ENCODE data around the gene GLOD5. TPM values are rescaled to one million over a fixed set of nuclear protein-coding genes. Genes with fewer than 3 reads are reported as not detected.

The GLOD5 gene
- total and polyA plus RNA-seq, 2 of the 4 experiments (the other 2 are of a cell fraction) = not detected

DNA sequence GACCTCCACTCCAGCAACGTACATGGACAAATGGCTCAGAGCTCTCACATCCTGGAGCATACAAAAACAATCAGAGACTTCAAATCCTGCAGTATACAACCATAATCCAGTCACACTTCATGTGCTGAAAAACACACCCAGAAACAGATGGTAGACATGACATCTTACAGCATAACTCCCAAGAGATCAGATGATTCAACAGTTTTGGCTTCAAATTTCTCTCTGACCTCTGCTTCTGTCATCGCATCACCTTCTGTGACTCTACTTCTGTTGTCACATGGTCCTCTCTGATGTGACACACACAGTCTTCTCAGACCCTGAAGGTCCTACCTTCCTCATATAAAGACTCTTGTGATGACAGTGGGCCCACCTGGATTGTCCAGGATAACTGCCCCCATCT, 46.5 kb upstream of the GLOD5 start:
- H3K18ac ChIP-seq (ENCODE audit: low read depth, low read length) = no peak overlapping the region
- no TSS peak for BruUV-seq (replicated peaks)
- H3K4ac ChIP-seq (ENCODE audit: low read depth, low read length) = no peak overlapping the region
- no peak overlapping the region for H3K56ac ChIP-seq (ENCODE audit: extremely low read depth, insufficient read depth, low read length)
- H4K8ac ChIP-seq (ENCODE audit: low read depth in 2 of 2, low read length in 2 of 2) = no peak overlapping the region
- dilution Hi-C loops (cut with HindIII; ENCODE audit: low sequenced_read_pairs, unreplicated experiment) (no loop called here), in situ Hi-C loops (cut with MboI; ENCODE audit: low sequenced_read_pairs) (no loop called here), intact Hi-C loops (cut with micrococcal nuclease) (no loop called here)
- no peaks in the 10 kb centered on the region for H3K9me3 ChIP-seq (ENCODE audit: control insufficient read depth, insufficient read depth, low read length)
- TF ChIP-seq, protein P1, sequence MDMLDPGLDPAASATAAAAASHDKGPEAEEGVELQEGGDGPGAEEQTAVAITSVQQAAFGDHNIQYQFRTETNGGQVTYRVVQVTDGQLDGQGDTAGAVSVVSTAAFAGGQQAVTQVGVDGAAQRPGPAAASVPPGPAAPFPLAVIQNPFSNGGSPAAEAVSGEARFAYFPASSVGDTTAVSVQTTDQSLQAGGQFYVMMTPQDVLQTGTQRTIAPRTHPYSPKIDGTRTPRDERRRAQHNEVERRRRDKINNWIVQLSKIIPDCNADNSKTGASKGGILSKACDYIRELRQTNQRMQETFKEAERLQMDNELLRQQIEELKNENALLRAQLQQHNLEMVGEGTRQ (IDR thresholded peaks at IDR 0.05; ENCODE audit: low read depth, low read length) = no peak
- TF ChIP-seq, protein P2, sequence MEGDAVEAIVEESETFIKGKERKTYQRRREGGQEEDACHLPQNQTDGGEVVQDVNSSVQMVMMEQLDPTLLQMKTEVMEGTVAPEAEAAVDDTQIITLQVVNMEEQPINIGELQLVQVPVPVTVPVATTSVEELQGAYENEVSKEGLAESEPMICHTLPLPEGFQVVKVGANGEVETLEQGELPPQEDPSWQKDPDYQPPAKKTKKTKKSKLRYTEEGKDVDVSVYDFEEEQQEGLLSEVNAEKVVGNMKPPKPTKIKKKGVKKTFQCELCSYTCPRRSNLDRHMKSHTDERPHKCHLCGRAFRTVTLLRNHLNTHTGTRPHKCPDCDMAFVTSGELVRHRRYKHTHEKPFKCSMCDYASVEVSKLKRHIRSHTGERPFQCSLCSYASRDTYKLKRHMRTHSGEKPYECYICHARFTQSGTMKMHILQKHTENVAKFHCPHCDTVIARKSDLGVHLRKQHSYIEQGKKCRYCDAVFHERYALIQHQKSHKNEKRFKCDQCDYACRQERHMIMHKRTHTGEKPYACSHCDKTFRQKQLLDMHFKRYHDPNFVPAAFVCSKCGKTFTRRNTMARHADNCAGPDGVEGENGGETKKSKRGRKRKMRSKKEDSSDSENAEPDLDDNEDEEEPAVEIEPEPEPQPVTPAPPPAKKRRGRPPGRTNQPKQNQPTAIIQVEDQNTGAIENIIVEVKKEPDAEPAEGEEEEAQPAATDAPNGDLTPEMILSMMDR (conservative IDR thresholded peaks at IDR 0.05; ENCODE audit: low read depth, low read length) = no peak
- TF ChIP-seq MAFK (IDR thresholded peaks at IDR 0.05; ENCODE audit: low read depth, low read length) = no peak
- no peak for TF ChIP-seq FOS (IDR thresholded peaks at IDR 0.05; ENCODE audit: low read depth, low read length)
- TF ChIP-seq CEBPB (IDR thresholded peaks at IDR 0.05; ENCODE audit: low read depth, low read length) = no peak
- no peak for TF ChIP-seq POLR2A (IDR thresholded peaks at IDR 0.05; ENCODE audit: low read depth, low read length)
- TF ChIP-seq RAD21 (IDR thresholded peaks at IDR 0.05; ENCODE audit: low read length) = no peak
- TF ChIP-seq, protein P3, sequence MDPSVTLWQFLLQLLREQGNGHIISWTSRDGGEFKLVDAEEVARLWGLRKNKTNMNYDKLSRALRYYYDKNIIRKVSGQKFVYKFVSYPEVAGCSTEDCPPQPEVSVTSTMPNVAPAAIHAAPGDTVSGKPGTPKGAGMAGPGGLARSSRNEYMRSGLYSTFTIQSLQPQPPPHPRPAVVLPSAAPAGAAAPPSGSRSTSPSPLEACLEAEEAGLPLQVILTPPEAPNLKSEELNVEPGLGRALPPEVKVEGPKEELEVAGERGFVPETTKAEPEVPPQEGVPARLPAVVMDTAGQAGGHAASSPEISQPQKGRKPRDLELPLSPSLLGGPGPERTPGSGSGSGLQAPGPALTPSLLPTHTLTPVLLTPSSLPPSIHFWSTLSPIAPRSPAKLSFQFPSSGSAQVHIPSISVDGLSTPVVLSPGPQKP (IDR thresholded peaks at IDR 0.05; ENCODE audit: borderline replicate concordance, low read depth, low read length) = no peak
- TF ChIP-seq RCOR1 (IDR thresholded peaks at IDR 0.05; ENCODE audit: insufficient replicate concordance, low read length) = no peak
- TF ChIP-seq RFX5 (IDR thresholded peaks at IDR 0.05; ENCODE audit: low read depth, low read length) = no peak
- no peak for TF ChIP-seq BHLHE40 (IDR thresholded peaks at IDR 0.05; ENCODE audit: low read depth, low read length)
- no peak for TF ChIP-seq CHD1 (IDR thresholded peaks at IDR 0.05; ENCODE audit: low read depth, low read length)
- no peak for TF ChIP-seq MAZ (IDR thresholded peaks at IDR 0.05; ENCODE audit: borderline replicate concordance, low read depth, low read length)
- no peak for TF ChIP-seq NFE2L2 (IDR thresholded peaks at IDR 0.05; ENCODE audit: low read depth, low read length)
- H2AK5ac ChIP-seq (ENCODE audit: low read depth, low read length) = no peak overlapping the region
- no peak overlapping the region for H3K9ac ChIP-seq (ENCODE audit: low read depth, low read length)
- H3K9me1 ChIP-seq (ENCODE audit: insufficient read depth, low read length) = no peaks in the 10 kb centered on the region
- no peak for ATAC-seq (ENCODE audit: low read depth)
- no peak overlapping the region for H2AK9ac ChIP-seq (replicated peaks; ENCODE audit: low read depth, low read length, poor library complexity)
- ChIA-PET POLR2A (ENCODE audit: unreplicated experiment) (no interaction called here), CTCF (no interaction called here)
- no peak overlapping the region for H3K23ac ChIP-seq (ENCODE audit: low read depth, low read length)
- H4K5ac ChIP-seq (ENCODE audit: low read depth, low read length) = no peak overlapping the region
- H3K4me1 ChIP-seq (ENCODE audit: control insufficient read depth, insufficient read depth, low read length) = 0 out of 2 replicates have a peak, but pooled peaks cover 2% of the 10 kb centered on the region
- H3K27me3 ChIP-seq (ENCODE audit: control insufficient read depth, insufficient read depth, low read length) = peaks cover 1% of the 10 kb centered on the region
- H3K27ac ChIP-seq (ENCODE audit: insufficient read depth, low read length) = no peak overlapping the region
- no peak overlapping the region for H3K4me3 ChIP-seq (ENCODE audit: insufficient read depth, low read depth, low read length)
- H3K14ac ChIP-seq (replicated peaks; ENCODE audit: low read depth, low read length) = no peak overlapping the region
- WGBS, 2 experiments (ENCODE audit: extremely low coverage in 2 of 2, insufficient read length in 1 of 2) = 35% methylated on average over 2 of the region's 2 CpGs; no CpG with 5 or more reads in 1 of the 2 experiments
- no peak overlapping the region for H2BK120ac ChIP-seq (ENCODE audit: low read depth, low read length)
- no peak overlapping the region for H2AFZ ChIP-seq (replicated peaks; ENCODE audit: low read length, poor library complexity)
- no peak overlapping the region for H4K91ac ChIP-seq (ENCODE audit: insufficient read depth, low read depth, low read length)
- H2BK5ac ChIP-seq (ENCODE audit: low read depth, low read length, poor library complexity, severe bottlenecking) = no peak overlapping the region
- H3K36me3 ChIP-seq (ENCODE audit: control insufficient read depth, insufficient read depth, low read length) = no peaks in the 10 kb centered on the region
- no peak overlapping the region for H3K4me2 ChIP-seq (ENCODE audit: low read depth, low read length)
- no peak overlapping the region for H2BK20ac ChIP-seq (ENCODE audit: low read depth, low read length)
- no peaks in the 10 kb centered on the region for H3K79me1 ChIP-seq (ENCODE audit: low read depth in 1 of 2, low read length in 2 of 2)
- H4K20me1 ChIP-seq (ENCODE audit: insufficient read depth, low read length) = no peaks in the 10 kb centered on the region
- no peak overlapping the region for H2BK15ac ChIP-seq (ENCODE audit: low read depth, low read length)
- DNase-seq = peak; percentile 58
